Suprapubic skin (tissue), 4 donors: ENCODE data around the gene LPIN1. TPM values are rescaled to one million over a fixed set of nuclear protein-coding genes. Genes with fewer than 3 reads are reported as not detected.

ENCODE experiments used
- DNase-seq, 2 donors: peaks; one replicate each; pipeline ENCODE4 v3.0.0-alpha.2; 2019; ENCODE audit warnings: low spot score in 2 of 2
- H3K27ac ChIP-seq: fragments of 200-600 bp; sonication (generic); one replicate; pipeline ENCODE4 v1.5.1; 2019
- H3K27me3 ChIP-seq: fragments of 200-600 bp; sonication (generic); one replicate; pipeline ENCODE4 v1.5.1; 2019
- H3K36me3 ChIP-seq: fragments of 200-600 bp; sonication (generic); one replicate; pipeline ENCODE4 v1.5.1; 2019
- H3K4me1 ChIP-seq: fragments of 200-600 bp; sonication (generic); one replicate; pipeline ENCODE4 v1.5.1; 2019
- H3K4me3 ChIP-seq: fragments of 200-600 bp; sonication (generic); one replicate; pipeline ENCODE4 v1.5.1; 2019; ENCODE audit warnings: mild to moderate bottlenecking
- H3K9me3 ChIP-seq: fragments of 200-600 bp; sonication (generic); one replicate; pipeline ENCODE4 v1.5.1; 2019
- CTCF ChIP-seq, 2 donors: fragments of 200-600 bp in 1 of 2; fragments of 450-650 bp in 1 of 2; sonication (generic) in 1 of 2; IDR thresholded peaks; one replicate each; pipeline ENCODE4 v1.5.1; 2016 to 2019; ENCODE audit warnings: antibody characterized with exemption in 2 of 2, mild to moderate bottlenecking in 1 of 2, moderate library complexity in 1 of 2
- EP300 ChIP-seq: sonication (generic); formaldehyde crosslinking; IDR thresholded peaks from one replicate; pipeline ENCODE4 v1.6.1; 2017; ENCODE audit warnings: antibody characterized with exemption
- POLR2A ChIP-seq, 2 donors: fragments of 450-650 bp; IDR thresholded peaks; one replicate each; pipeline ENCODE4 v1.6.1; 2017; ENCODE audit warnings: antibody characterized with exemption in 2 of 2, mild to moderate bottlenecking in 2 of 2, moderate library complexity in 2 of 2
- POLR2AphosphoS5 ChIP-seq, 3 donors: sonication (generic); formaldehyde crosslinking; IDR thresholded peaks; one replicate each; pipeline ENCODE4 v1.6.1; 2017; ENCODE audit warnings: antibody characterized with exemption in 3 of 3
- WGBS: methylation state at CpG from one replicate; pipeline ENCODE4 v1.1.5; 2018; 5-methylcytosine and 5-hydroxymethylcytosine counted together
- total RNA-seq, 4 donors: library from RNA; depleted of rRNA; stranded (reverse); fragments of >200 nt; gene quantifications; one replicate each; pipeline ENCODE4 v1.1.0, GENCODE V29; 2016

Gene LPIN1
- total RNA-seq, 4 donors from 2014 or later = 25.9 to 71.9 (median 52.5) TPM

GRCh38 chr2:11773747-11774525 is 27.5 kb downstream of the LPIN1 start:
- no peak for DNase-seq
- Histone ChIP-seq H3K36me3 (peaks cover 44% of the 10 kb centered on the region), H3K4me1 (peaks cover 3% of the 10 kb centered on the region), H3K27me3 (no peaks in the 10 kb centered on the region), H3K9me3 (no peaks in the 10 kb centered on the region), H3K4me3 (no peak overlapping the region), H3K27ac (no peak overlapping the region)
- WGBS = 77% methylated on average over 7 of the region's 7 CpGs
- no peak for TF ChIP-seq CTCF (IDR thresholded peaks at IDR 0.05)
- TF ChIP-seq POLR2AphosphoS5 (IDR thresholded peaks at IDR 0.05) = no peak
- TF ChIP-seq POLR2A (IDR thresholded peaks at IDR 0.05) = no peak
- TF ChIP-seq EP300 = no peak

- WGBS = 89% methylated on average over 7 of the region's 7 CpGs
- Histone ChIP-seq H3K4me1 (peaks cover 7% of the 10 kb centered on the region), H3K36me3 (peaks cover 44% of the 10 kb centered on the region), H3K27me3 (no peaks in the 10 kb centered on the region), H3K4me3 (no peak overlapping the region), H3K27ac (no peak overlapping the region), H3K9me3 (no peaks in the 10 kb centered on the region)
- TF ChIP-seq CTCF (IDR thresholded peaks at IDR 0.05) (no peak), POLR2AphosphoS5 (IDR thresholded peaks at IDR 0.05) (no peak), POLR2A (IDR thresholded peaks at IDR 0.05) (no peak), EP300 (no peak)
- DNase-seq = no peak
Measured at GRCh38 chr2:11774600-11774999, 28.2 kb downstream of the LPIN1 start.

- TF ChIP-seq POLR2AphosphoS5 (IDR thresholded peaks at IDR 0.05) (no peak), POLR2A (IDR thresholded peaks at IDR 0.05) (no peak), CTCF (IDR thresholded peaks at IDR 0.05) (no peak), EP300 (no peak)
- Histone ChIP-seq H3K27me3 (no peaks in the 10 kb centered on the region), H3K4me1 (peaks cover 7% of the 10 kb centered on the region), H3K36me3 (peaks cover 44% of the 10 kb centered on the region), H3K4me3 (no peak overlapping the region), H3K27ac (no peak overlapping the region), H3K9me3 (no peaks in the 10 kb centered on the region)
- WGBS = 67% methylated on average over 4 of the region's 4 CpGs
- no peak for DNase-seq
Measured at GRCh38 chr2:11775384-11775783, 29.0 kb downstream of the LPIN1 start.

- H3K4me3 ChIP-seq = no peak overlapping the region
- no peak for TF ChIP-seq POLR2AphosphoS5 (IDR thresholded peaks at IDR 0.05)
- no peak for TF ChIP-seq EP300
- TF ChIP-seq POLR2A (IDR thresholded peaks at IDR 0.05) = no peak
- TF ChIP-seq CTCF (IDR thresholded peaks at IDR 0.05) = no peak
- no peak overlapping the region for H3K27ac ChIP-seq
- peaks cover 7% of the 10 kb centered on the region for H3K4me1 ChIP-seq
- H3K27me3 ChIP-seq = no peaks in the 10 kb centered on the region
- WGBS = 89% methylated on average over 24 of the region's 24 CpGs
- H3K36me3 ChIP-seq = peaks cover 51% of the 10 kb centered on the region
- no peak for DNase-seq
- no peaks in the 10 kb centered on the region for H3K9me3 ChIP-seq
Measured at GRCh38 chr2:11777066-11777782, 30.8 kb downstream of the LPIN1 start.

GRCh38 chr2:11777886-11778415 is 31.5 kb downstream of the LPIN1 start:
- TF ChIP-seq POLR2A (IDR thresholded peaks at IDR 0.05) = no peak
- TF ChIP-seq CTCF (IDR thresholded peaks at IDR 0.05) = no peak
- TF ChIP-seq POLR2AphosphoS5 (IDR thresholded peaks at IDR 0.05) = no peak
- no peak for TF ChIP-seq EP300
- WGBS = 87% methylated on average over 11 of the region's 13 CpGs
- DNase-seq = no peak
- Histone ChIP-seq H3K4me3 (no peak overlapping the region), H3K36me3 (peaks cover 55% of the 10 kb centered on the region), H3K4me1 (peaks cover 7% of the 10 kb centered on the region), H3K27ac (no peak overlapping the region), H3K27me3 (no peaks in the 10 kb centered on the region), H3K9me3 (no peaks in the 10 kb centered on the region)
